GM21528 (cell line): ENCODE data around the gene GGA2.
"Not testable (repeated sequence)": the region's sequence is repeated elsewhere in the genome, so short reads cannot be mapped to it uniquely, and the experiment has no call there.

ENCODE experiments used
- ATAC-seq: cut with Tn5 transposase; IDR thresholded peaks from one replicate; pipeline ENCODE4 v1.9.1; 2021; ENCODE audit warnings: mild to moderate bottlenecking, moderate library complexity; ENCODE audit not compliant: unreplicated experiment, low FRiP score

Gene GGA2

GRCh38 chr16:23483492-23483891, 26.8 kb downstream of the GGA2 start:
- ATAC-seq = not testable (repeated sequence)

GRCh38 chr16:23482778-23483177, 27.5 kb downstream of the GGA2 start:
- ATAC-seq = no peak

- no peak for ATAC-seq
Observed at GRCh38 chr16:23480257-23480656, 30.0 kb downstream of the GGA2 start.

- ATAC-seq = no peak
Observed at GRCh38 chr16:23479138-23479537, 31.2 kb downstream of the GGA2 start.

- no peak for ATAC-seq
Observed at GRCh38 chr16:23478566-23478965, 31.7 kb downstream of the GGA2 start.

GRCh38 chr16:23476289-23476688, 34.0 kb downstream of the GGA2 start:
- no peak for ATAC-seq

GRCh38 chr16:23469814-23470213, 40.5 kb downstream of the GGA2 start:
- no peak for ATAC-seq

GRCh38 chr16:23466162-23466885, 44.0 kb downstream of the GGA2 start:
- ATAC-seq = no peak

GRCh38 chr16:23465179-23465578, 45.1 kb downstream of the GGA2 start:
- ATAC-seq = no peak

- no peak for ATAC-seq
Observed at GRCh38 chr16:23464196-23464595, 46.1 kb downstream of the GGA2 start.

- not testable (repeated sequence) for ATAC-seq
Observed at GRCh38 chr16:23462994-23463393, 47.3 kb downstream of the GGA2 start.

- ATAC-seq = no peak
Observed at GRCh38 chr16:23453338-23454052, 56.8 kb downstream of the GGA2 start.

GRCh38 chr16:23452572-23453337, 57.5 kb downstream of the GGA2 start, which contains the start of gene COG7:
COG7 (minus strand) TSS chr16:23453189; CDS start chr16:23452994, 195 bp downstream.
- peak; percentile 84 for ATAC-seq

GRCh38 chr16:23452221-23452571, 58.1 kb downstream of the GGA2 start:
- no peak for ATAC-seq

GRCh38 chr16:23448392-23448791, 61.9 kb downstream of the GGA2 start:
- no peak for ATAC-seq

GRCh38 chr16:23437542-23437941, 72.8 kb downstream of the GGA2 start:
- ATAC-seq = not testable (repeated sequence)

- ATAC-seq = no peak
Observed at GRCh38 chr16:23436951-23437350, 73.3 kb downstream of the GGA2 start.

GRCh38 chr16:23435500-23435899, 74.8 kb downstream of the GGA2 start:
- no peak for ATAC-seq

GRCh38 chr16:23434380-23434779, 75.9 kb downstream of the GGA2 start:
- ATAC-seq = no peak

GRCh38 chr16:23433261-23433920, 76.9 kb downstream of the GGA2 start:
- no peak for ATAC-seq
